K562 (cell line): ENCODE measurements around the gene ELL3.

Experiments
- ELF2 ChIP-seq: fragments of 250-450 bp; sonication (Bioruptor Pico); IDR thresholded peaks from 2 replicates; pipeline ENCODE4 v1.5.0; 2021; ENCODE audit warnings: mild to moderate bottlenecking
- HCFC1 ChIP-seq: IDR thresholded peaks from 2 replicates; pipeline ENCODE4 v1.6.1; 2012; ENCODE audit warnings: low read depth, low read length, improper control_type of control experiment
- TBP ChIP-seq: optimal IDR thresholded peaks from 2 replicates; pipeline ENCODE3; 2011; ENCODE audit warnings: low read depth, low read length, improper control_type of control experiment
- ZNF707 ChIP-seq: fragments of 250-450 bp; sonication (Bioruptor Pico); conservative IDR thresholded peaks from 2 replicates; pipeline ENCODE4 v1.8.0; 2022; ENCODE audit warnings: inconsistent platforms, mild to moderate bottlenecking, moderate library complexity
- TF ChIP-seq, protein P1 (sequence below): sonication (generic); formaldehyde crosslinking; IDR thresholded peaks from 2 replicates; pipeline ENCODE4 v1.8.1; 2023; ENCODE audit warnings: mild to moderate bottlenecking, missing genetic modification reagents
- TF ChIP-seq, protein P2 (sequence below), 2 experiments: IDR thresholded peaks; 2 replicates each; pipeline ENCODE4 v1.6.1; 2012; ENCODE audit warnings: improper control_type of control experiment in 2 of 2, low read depth in 2 of 2, low read length in 2 of 2, borderline replicate concordance in 1 of 2

DNA sequence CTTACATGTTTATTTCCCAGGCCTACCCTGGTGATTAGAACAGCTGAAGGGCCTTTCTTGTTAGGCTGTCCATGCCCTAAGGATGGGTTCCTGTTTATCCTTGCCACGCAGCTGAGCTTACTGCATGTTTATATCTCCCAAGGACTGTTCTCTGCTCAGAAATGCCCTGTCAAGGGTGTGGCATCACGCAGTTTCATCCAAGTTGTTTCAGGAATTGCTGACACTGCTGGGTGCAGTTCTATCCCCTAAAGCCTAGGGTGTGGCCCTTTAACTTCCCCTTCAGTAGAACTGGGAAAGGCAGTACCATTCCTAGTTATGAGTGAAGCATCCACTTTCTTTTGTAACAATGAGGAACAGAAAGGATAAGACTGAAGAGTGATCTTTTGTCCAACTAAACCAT, 5.0 kb downstream of the ELL3 start:
- TF ChIP-seq ELF2 (CRISPR knock-in tag) (no peak), TBP (no peak), ZNF707 (CRISPR knock-in tag) (no peak), HCFC1 (no peak)
- TF ChIP-seq, protein P1, sequence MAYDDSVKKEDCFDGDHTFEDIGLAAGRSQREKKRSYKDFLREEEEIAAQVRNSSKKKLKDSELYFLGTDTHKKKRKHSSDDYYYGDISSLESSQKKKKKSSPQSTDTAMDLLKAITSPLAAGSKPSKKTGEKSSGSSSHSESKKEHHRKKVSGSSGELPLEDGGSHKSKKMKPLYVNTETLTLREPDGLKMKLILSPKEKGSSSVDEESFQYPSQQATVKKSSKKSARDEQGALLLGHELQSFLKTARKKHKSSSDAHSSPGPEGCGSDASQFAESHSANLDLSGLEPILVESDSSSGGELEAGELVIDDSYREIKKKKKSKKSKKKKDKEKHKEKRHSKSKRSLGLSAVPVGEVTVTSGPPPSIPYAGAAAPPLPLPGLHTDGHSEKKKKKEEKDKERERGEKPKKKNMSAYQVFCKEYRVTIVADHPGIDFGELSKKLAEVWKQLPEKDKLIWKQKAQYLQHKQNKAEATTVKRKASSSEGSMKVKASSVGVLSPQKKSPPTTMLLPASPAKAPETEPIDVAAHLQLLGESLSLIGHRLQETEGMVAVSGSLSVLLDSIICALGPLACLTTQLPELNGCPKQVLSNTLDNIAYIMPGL, result no peak
- TF ChIP-seq, protein P2, sequence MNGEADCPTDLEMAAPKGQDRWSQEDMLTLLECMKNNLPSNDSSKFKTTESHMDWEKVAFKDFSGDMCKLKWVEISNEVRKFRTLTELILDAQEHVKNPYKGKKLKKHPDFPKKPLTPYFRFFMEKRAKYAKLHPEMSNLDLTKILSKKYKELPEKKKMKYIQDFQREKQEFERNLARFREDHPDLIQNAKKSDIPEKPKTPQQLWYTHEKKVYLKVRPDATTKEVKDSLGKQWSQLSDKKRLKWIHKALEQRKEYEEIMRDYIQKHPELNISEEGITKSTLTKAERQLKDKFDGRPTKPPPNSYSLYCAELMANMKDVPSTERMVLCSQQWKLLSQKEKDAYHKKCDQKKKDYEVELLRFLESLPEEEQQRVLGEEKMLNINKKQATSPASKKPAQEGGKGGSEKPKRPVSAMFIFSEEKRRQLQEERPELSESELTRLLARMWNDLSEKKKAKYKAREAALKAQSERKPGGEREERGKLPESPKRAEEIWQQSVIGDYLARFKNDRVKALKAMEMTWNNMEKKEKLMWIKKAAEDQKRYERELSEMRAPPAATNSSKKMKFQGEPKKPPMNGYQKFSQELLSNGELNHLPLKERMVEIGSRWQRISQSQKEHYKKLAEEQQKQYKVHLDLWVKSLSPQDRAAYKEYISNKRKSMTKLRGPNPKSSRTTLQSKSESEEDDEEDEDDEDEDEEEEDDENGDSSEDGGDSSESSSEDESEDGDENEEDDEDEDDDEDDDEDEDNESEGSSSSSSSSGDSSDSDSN (IDR thresholded peaks at IDR 0.05; ENCODE audit: borderline replicate concordance in 1 of 2, low read depth in 2 of 2, low read length in 2 of 2), result no peak
